ENCODE data around the gene GSTT2. TPM values are rescaled to one million over a fixed set of nuclear protein-coding genes. Genes with fewer than 3 reads are reported as not detected.
"Not testable (repeated sequence)": the region's sequence is repeated elsewhere in the genome, so short reads cannot be mapped to it uniquely, and the experiment has no call there.

GSTT2 gene
- total and polyA plus RNA-seq, 2 donors (not counting 3 experiments of a cell fraction or from before 2014, with no cell fraction given), result 3.0 TPM; not detected in 1

- ChIA-PET CTCF (interaction anchor here (0.6 to 1.3 kb wide), 2 partner anchors 189 to 191 kb away, joined by 5 to 12 read pairs; no protein-coding TSS in a partner anchor), POLR2A (no interaction called here)
- BruUV-seq (replicated peaks), result no TSS peak
- Histone ChIP-seq H3K9ac (replicated peaks; ENCODE audit: extremely low read depth, insufficient read depth, low read length) (no peak overlapping the region), H3K27ac (ENCODE audit: insufficient read depth, low read depth, low read length) (no peak overlapping the region), H3K27me3 (ENCODE audit: control insufficient read depth in 2 of 2, insufficient read depth in 2 of 2, low read length in 2 of 2) (no peaks in the 10 kb centered on the region), H3K36me3 (ENCODE audit: control insufficient read depth in 2 of 2, extremely low read depth in 1 of 2, insufficient read depth in 2 of 2, low read length in 2 of 2) (no peaks in the 10 kb centered on the region), H3K79me2 (ENCODE audit: control insufficient read depth, insufficient read depth, low read length) (no peaks in the 10 kb centered on the region), H3K9me1 (replicated peaks; ENCODE audit: control insufficient read depth, extremely low read depth, insufficient read depth, low read length) (no peaks in the 10 kb centered on the region), H3K4me1 (ENCODE audit: control insufficient read depth, extremely low read depth, insufficient read depth, low read length) (no peaks in the 10 kb centered on the region), H3K4me3 (replicated peaks in 1 of 3; ENCODE audit: insufficient read depth in 1 of 3, low read depth in 1 of 3, low read length in 3 of 3) (no peak overlapping the region), H2AFZ (ENCODE audit: low read depth, low read length) (no peak overlapping the region), H4K20me1 (replicated peaks; ENCODE audit: control insufficient read depth, extremely low read depth, insufficient read depth, low read length) (no peaks in the 10 kb centered on the region), H3K4me2 (ENCODE audit: insufficient read depth, low read length) (no peak overlapping the region), H3K9me3 (replicated peaks; ENCODE audit: control insufficient read depth, insufficient read depth, low read length) (no peaks in the 10 kb centered on the region)
- dilution Hi-C loops (cut with MboI; ENCODE audit: extremely low pct_ligation_motif_present, low sequenced_read_pairs), result no loop called here
- no peak for TF ChIP-seq MAX (IDR thresholded peaks at IDR 0.05; ENCODE audit: insufficient read depth, insufficient read length)
- no peak for TF ChIP-seq EZH2 (IDR thresholded peaks at IDR 0.05; ENCODE audit: borderline replicate concordance, low read depth, low read length, severe bottlenecking)
- no peak for TF ChIP-seq POLR2A (IDR thresholded peaks at IDR 0.05; ENCODE audit: low read depth, low read length)
- TF ChIP-seq CTCF (IDR thresholded peaks at IDR 0.05; ENCODE audit: extremely low read depth in 1 of 2, insufficient read depth in 1 of 2, low read depth in 1 of 2, low read length in 2 of 2), result peak; percentile 46
- TF ChIP-seq MYC (IDR thresholded peaks at IDR 0.05; ENCODE audit: low read depth, low read length), result no peak
- FAIRE-seq (peak; percentile 80), DNase-seq (ENCODE audit: low read depth, low spot score) (peak; percentile 34)
- intact Hi-C loops (cut with micrococcal nuclease), result no loop called here
These were observed 4.5 kb downstream of the GSTT2 start for GRCh38 chr22:23984430-23984829.

- H3K9ac ChIP-seq (replicated peaks; ENCODE audit: extremely low read depth, insufficient read depth, low read length); H3K79me2 ChIP-seq (ENCODE audit: control insufficient read depth, insufficient read depth, low read length); H3K27me3 ChIP-seq (ENCODE audit: control insufficient read depth in 2 of 2, insufficient read depth in 2 of 2, low read length in 2 of 2); POLR2A ChIA-PET; dilution Hi-C loops (cut with MboI; ENCODE audit: extremely low pct_ligation_motif_present, low sequenced_read_pairs); H3K36me3 ChIP-seq (ENCODE audit: control insufficient read depth in 2 of 2, extremely low read depth in 1 of 2, insufficient read depth in 2 of 2, low read length in 2 of 2); DNase-seq (ENCODE audit: low read depth, low spot score); H3K9me3 ChIP-seq (replicated peaks; ENCODE audit: control insufficient read depth, insufficient read depth, low read length); H3K4me1 ChIP-seq (ENCODE audit: control insufficient read depth, extremely low read depth, insufficient read depth, low read length); H3K9me1 ChIP-seq (replicated peaks; ENCODE audit: control insufficient read depth, extremely low read depth, insufficient read depth, low read length); intact Hi-C loops (cut with micrococcal nuclease); H4K20me1 ChIP-seq (replicated peaks; ENCODE audit: control insufficient read depth, extremely low read depth, insufficient read depth, low read length); BruUV-seq (replicated peaks); H3K4me3 ChIP-seq (replicated peaks in 1 of 3; ENCODE audit: insufficient read depth in 1 of 3, low read depth in 1 of 3, low read length in 3 of 3); H3K27ac ChIP-seq (ENCODE audit: insufficient read depth, low read depth, low read length); FAIRE-seq; CTCF ChIA-PET; H3K4me2 ChIP-seq (ENCODE audit: insufficient read depth, low read length); H2AFZ ChIP-seq (ENCODE audit: low read depth, low read length): not testable (repeated sequence)
These were observed 6.2 kb downstream of the GSTT2 start for GRCh38 chr22:23986089-23986488.

GRCh38 chr22:23986538-23987178, 6.7 kb downstream of the GSTT2 start:
- H3K79me2 ChIP-seq (ENCODE audit: control insufficient read depth, insufficient read depth, low read length); dilution Hi-C loops (cut with MboI; ENCODE audit: extremely low pct_ligation_motif_present, low sequenced_read_pairs); H3K36me3 ChIP-seq (ENCODE audit: control insufficient read depth in 2 of 2, extremely low read depth in 1 of 2, insufficient read depth in 2 of 2, low read length in 2 of 2); intact Hi-C loops (cut with micrococcal nuclease); BruUV-seq (replicated peaks); DNase-seq (ENCODE audit: low read depth, low spot score); H3K27ac ChIP-seq (ENCODE audit: insufficient read depth, low read depth, low read length); H3K4me3 ChIP-seq (replicated peaks in 1 of 3; ENCODE audit: insufficient read depth in 1 of 3, low read depth in 1 of 3, low read length in 3 of 3); CTCF ChIA-PET; H3K4me1 ChIP-seq (ENCODE audit: control insufficient read depth, extremely low read depth, insufficient read depth, low read length); H3K9me3 ChIP-seq (replicated peaks; ENCODE audit: control insufficient read depth, insufficient read depth, low read length); FAIRE-seq; POLR2A ChIA-PET; H3K4me2 ChIP-seq (ENCODE audit: insufficient read depth, low read length); H3K9me1 ChIP-seq (replicated peaks; ENCODE audit: control insufficient read depth, extremely low read depth, insufficient read depth, low read length); H2AFZ ChIP-seq (ENCODE audit: low read depth, low read length); H4K20me1 ChIP-seq (replicated peaks; ENCODE audit: control insufficient read depth, extremely low read depth, insufficient read depth, low read length); H3K9ac ChIP-seq (replicated peaks; ENCODE audit: extremely low read depth, insufficient read depth, low read length); H3K27me3 ChIP-seq (ENCODE audit: control insufficient read depth in 2 of 2, insufficient read depth in 2 of 2, low read length in 2 of 2): not testable (repeated sequence)

All from endothelial cell of umbilical vein (primary cell).